Neuronal stem cell (in vitro differentiated cells): ENCODE results near the gene EPB41.
A peak's percentile ranks its signal among the peaks of the same experiment; 100 is the strongest.

Source experiments
- DNase-seq: peaks from one replicate; pipeline ENCODE4 v3.0.0-alpha.2; 2013; ENCODE audit warnings: low spot score
- H2AFZ ChIP-seq: one replicate; pipeline ENCODE4 v1.6.1; 2013; ENCODE audit warnings: mild to moderate bottlenecking, low read length, inconsistent platforms
- H2AK5ac ChIP-seq: 2 replicates; pipeline ENCODE4 v1.6.1; 2013; ENCODE audit warnings: low read depth, mild to moderate bottlenecking, inconsistent platforms, low read length, moderate library complexity, mixed read lengths
- H2BK120ac ChIP-seq: 2 replicates; pipeline ENCODE4 v1.6.1; 2013; ENCODE audit warnings: low read depth, mild to moderate bottlenecking, inconsistent platforms, low read length, moderate library complexity, mixed read lengths
- H2BK12ac ChIP-seq: one replicate; pipeline ENCODE4 v1.6.1; 2013; ENCODE audit warnings: low read length, inconsistent platforms
- H2BK15ac ChIP-seq: 2 replicates; pipeline ENCODE4 v1.6.1; 2013; ENCODE audit warnings: mild to moderate bottlenecking, low read length, inconsistent platforms, mixed read lengths
- H2BK5ac ChIP-seq: one replicate; pipeline ENCODE4 v1.6.1; 2013; ENCODE audit warnings: inconsistent platforms, mild to moderate bottlenecking, low read length, moderate library complexity
- H3K14ac ChIP-seq: one replicate; pipeline ENCODE4 v1.6.1; 2013; ENCODE audit warnings: low read length, inconsistent platforms
- H3K18ac ChIP-seq: 2 replicates; pipeline ENCODE4 v1.6.1; 2013; ENCODE audit warnings: low read length, inconsistent platforms
- H3K23ac ChIP-seq: 2 replicates; pipeline ENCODE4 v1.6.1; 2013; ENCODE audit warnings: low read depth, mild to moderate bottlenecking, mixed read lengths, low read length, inconsistent platforms; ENCODE audit not compliant: poor library complexity
- H3K27ac ChIP-seq: replicated peaks from 3 replicates; pipeline ENCODE4 v1.5.1; 2013; ENCODE audit warnings: low read length, inconsistent platforms
- H3K27me3 ChIP-seq, 3 experiments: 2 replicates each; pipeline ENCODE4 v1.6.1; 2013; ENCODE audit warnings: low read length in 3 of 3, mild to moderate bottlenecking in 2 of 3, inconsistent platforms in 1 of 3, low read depth in 1 of 3, mixed read lengths in 1 of 3, moderate library complexity in 1 of 3; ENCODE audit not compliant: control insufficient read depth in 3 of 3, insufficient read depth in 3 of 3
- H3K36me3 ChIP-seq, 2 donors: replicated peaks in 1 of 2; 2 replicates each; pipeline ENCODE4 v1.6.1; 2013; ENCODE audit warnings: low read length in 2 of 2; ENCODE audit not compliant: control insufficient read depth in 2 of 2, insufficient read depth in 2 of 2
- H3K4ac ChIP-seq: 2 replicates; pipeline ENCODE4 v1.6.1; 2013; ENCODE audit warnings: inconsistent platforms, mild to moderate bottlenecking, low read length, moderate library complexity
- H3K4me1 ChIP-seq, 2 donors: 1 replicate in 1 of 2; 2 replicates in 1 of 2; pipeline ENCODE4 v1.6.1; 2013; ENCODE audit warnings: low read length in 2 of 2, low read depth in 1 of 2; ENCODE audit not compliant: control insufficient read depth in 2 of 2, insufficient read depth in 1 of 2
- H3K4me2 ChIP-seq: one replicate; pipeline ENCODE4 v1.6.1; 2013; ENCODE audit warnings: mild to moderate bottlenecking, low read length, inconsistent platforms; ENCODE audit not compliant: insufficient read depth, poor library complexity, severe bottlenecking
- H3K4me3 ChIP-seq, 2 donors: 2 replicates each; pipeline ENCODE4 v1.5.1; 2013; ENCODE audit warnings: low read length in 2 of 2, mild to moderate bottlenecking in 2 of 2, inconsistent platforms in 1 of 2, moderate library complexity in 1 of 2
- H3K79me1 ChIP-seq: one replicate; pipeline ENCODE4 v1.6.1; 2013; ENCODE audit warnings: low read depth, mild to moderate bottlenecking, inconsistent platforms, low read length, moderate library complexity
- H3K9ac ChIP-seq: one replicate; pipeline ENCODE4 v1.6.1; 2013; ENCODE audit warnings: mild to moderate bottlenecking, low read depth, low read length, inconsistent platforms; ENCODE audit not compliant: poor library complexity
- H3K9me3 ChIP-seq, 2 donors: replicated peaks in 1 of 2; 2 replicates each; pipeline versions ENCODE3 to v1.6.1; 2013; ENCODE audit warnings: low read length in 2 of 2, mild to moderate bottlenecking in 2 of 2, inconsistent platforms in 1 of 2, low read depth in 1 of 2, mixed read lengths in 1 of 2, moderate library complexity in 1 of 2; ENCODE audit not compliant: control insufficient read depth in 2 of 2, insufficient read depth in 1 of 2
- H4K8ac ChIP-seq: one replicate; pipeline ENCODE4 v1.6.1; 2013; ENCODE audit warnings: low read depth, mild to moderate bottlenecking, inconsistent platforms, low read length, moderate library complexity
- H4K91ac ChIP-seq: one replicate; pipeline ENCODE4 v1.6.1; 2013; ENCODE audit warnings: low read length, low read depth, mild to moderate bottlenecking, inconsistent platforms; ENCODE audit not compliant: poor library complexity
- WGBS, 2 donors: extraction: QIAGEN DNeasy Blood & Tissue Kit; methylation state at CpG; one replicate each; pipeline ENCODE4 v1.1.7; 2013; ENCODE audit warnings: missing lambda C conversion rate in 2 of 2, mixed read lengths in 1 of 2; ENCODE audit not compliant: insufficient read length in 2 of 2, insufficient replicate concordance in 1 of 2; ENCODE audit errors: extremely low coverage in 2 of 2; 5-methylcytosine and 5-hydroxymethylcytosine counted together

The EPB41 gene

DNA sequence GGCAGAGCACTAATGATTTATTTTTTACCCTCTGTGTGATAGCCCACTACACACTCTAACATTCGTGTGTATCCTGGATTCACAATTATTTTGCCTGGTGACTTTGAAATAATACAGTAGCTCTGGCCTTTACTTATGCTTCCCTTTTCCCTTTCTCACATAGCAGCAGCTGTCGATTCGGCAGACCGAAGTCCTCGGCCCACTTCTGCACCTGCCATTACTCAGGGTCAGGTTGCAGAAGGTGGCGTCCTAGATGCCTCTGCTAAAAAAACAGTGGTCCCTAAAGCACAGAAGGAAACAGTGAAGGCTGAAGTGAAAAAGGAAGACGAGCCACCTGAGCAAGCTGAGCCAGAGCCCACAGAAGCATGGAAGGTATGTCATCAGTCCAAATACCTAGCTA is 138.6 kb downstream of the EPB41 start:
- Histone ChIP-seq H2BK12ac (no peak overlapping the region), H3K14ac (no peak overlapping the region), H3K4me3 (peak overlapping the region in 1 of 2 donors; percentile 51), H3K4me1 (no peaks in the 10 kb centered on the region), H3K18ac (no peak overlapping the region), H3K23ac (no peak overlapping the region), H2AK5ac (no peak overlapping the region), H3K4ac (no peak overlapping the region), H3K79me1 (no peaks in the 10 kb centered on the region), H3K27me3 (no peaks in the 10 kb centered on the region), H4K91ac (no peak overlapping the region), H3K9me3 (no peaks in the 10 kb centered on the region), H2BK15ac (no peak overlapping the region), H2BK5ac (no peak overlapping the region), H2BK120ac (no peak overlapping the region), H3K9ac (no peak overlapping the region), H3K27ac (no peak overlapping the region), H2AFZ (no peak overlapping the region), H4K8ac (no peak overlapping the region), H3K4me2 (no peak overlapping the region), H3K36me3 (peaks cover 7 to 61% of the 10 kb centered on the region in 2 donors)
- no peak for DNase-seq
- no CpG with 5 or more reads among the region's 7 CpGs for WGBS, 2 donors

DNA sequence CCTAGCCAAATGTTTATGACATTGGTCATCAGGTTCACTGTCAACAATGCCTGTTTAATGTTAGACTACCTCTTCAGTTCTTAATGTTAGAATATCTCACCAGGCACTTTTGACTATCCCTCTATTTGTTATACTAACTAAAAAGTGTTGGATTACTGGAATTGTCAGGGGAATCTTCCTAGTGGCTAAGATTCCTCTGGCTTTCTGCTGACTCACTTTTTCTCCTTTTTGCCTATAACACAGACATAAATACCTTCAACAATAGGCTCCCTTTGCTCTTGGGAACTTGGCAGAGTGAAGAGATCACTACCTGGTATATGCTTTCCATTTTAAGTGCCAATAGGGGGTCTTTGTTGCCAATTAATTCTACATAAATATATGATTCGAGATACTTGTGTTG is 140.8 kb downstream of the EPB41 start:
- Histone ChIP-seq H3K36me3 (peaks cover 7 to 64% of the 10 kb centered on the region in 2 donors), H3K9ac (no peak overlapping the region), H2AFZ (no peak overlapping the region), H4K8ac (no peak overlapping the region), H3K9me3 (no peaks in the 10 kb centered on the region), H4K91ac (no peak overlapping the region), H3K79me1 (no peaks in the 10 kb centered on the region), H3K4me2 (no peak overlapping the region), H2BK120ac (no peak overlapping the region), H2AK5ac (no peak overlapping the region), H3K4me3 (no peak overlapping the region), H3K18ac (no peak overlapping the region), H3K4ac (no peak overlapping the region), H2BK12ac (no peak overlapping the region), H3K27ac (no peak overlapping the region), H3K4me1 (no peaks in the 10 kb centered on the region), H2BK15ac (no peak overlapping the region), H3K27me3 (no peaks in the 10 kb centered on the region), H2BK5ac (no peak overlapping the region), H3K14ac (no peak overlapping the region), H3K23ac (no peak overlapping the region)
- no peak for DNase-seq
- no CpG with 5 or more reads among the region's 1 CpG for whole genome bisulfite sequencing, 2 donors

DNA sequence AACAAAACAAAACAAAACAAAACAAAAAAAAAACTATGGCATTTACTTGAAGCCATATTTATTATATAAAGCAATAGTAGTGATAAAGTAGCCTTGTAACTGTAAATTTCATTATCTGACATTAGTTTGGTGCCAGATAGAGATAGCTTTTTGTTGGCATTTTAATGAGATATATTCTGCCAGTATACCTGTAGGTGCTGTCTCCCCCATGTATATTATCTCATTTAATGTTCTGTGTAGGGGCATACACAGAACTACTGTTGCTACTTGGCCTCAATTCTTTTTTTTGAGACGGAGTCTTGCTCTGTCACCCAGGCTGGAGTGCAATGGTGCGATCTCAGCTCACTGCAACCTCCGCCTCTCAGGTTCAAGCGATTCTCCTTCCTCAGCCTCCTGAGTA is 141.9 kb downstream of the EPB41 start:
- Histone ChIP-seq H3K9me3 (no peaks in the 10 kb centered on the region), H3K27ac (no peak overlapping the region), H3K14ac (no peak overlapping the region), H3K79me1 (no peaks in the 10 kb centered on the region), H3K4me3 (no peak overlapping the region), H3K18ac (no peak overlapping the region), H4K8ac (no peak overlapping the region), H2BK12ac (no peak overlapping the region), H2AFZ (no peak overlapping the region), H2BK5ac (no peak overlapping the region), H3K4me2 (no peak overlapping the region), H3K4me1 (no peaks in the 10 kb centered on the region), H2BK15ac (no peak overlapping the region), H3K4ac (no peak overlapping the region), H4K91ac (no peak overlapping the region), H2BK120ac (no peak overlapping the region), H3K27me3 (no peaks in the 10 kb centered on the region), H3K23ac (no peak overlapping the region), H2AK5ac (no peak overlapping the region), H3K9ac (no peak overlapping the region), H3K36me3 (peaks cover 7 to 64% of the 10 kb centered on the region in 2 donors)
- no peak for DNase-seq
- WGBS, 2 donors = no CpG with 5 or more reads among the region's 4 CpGs

DNA sequence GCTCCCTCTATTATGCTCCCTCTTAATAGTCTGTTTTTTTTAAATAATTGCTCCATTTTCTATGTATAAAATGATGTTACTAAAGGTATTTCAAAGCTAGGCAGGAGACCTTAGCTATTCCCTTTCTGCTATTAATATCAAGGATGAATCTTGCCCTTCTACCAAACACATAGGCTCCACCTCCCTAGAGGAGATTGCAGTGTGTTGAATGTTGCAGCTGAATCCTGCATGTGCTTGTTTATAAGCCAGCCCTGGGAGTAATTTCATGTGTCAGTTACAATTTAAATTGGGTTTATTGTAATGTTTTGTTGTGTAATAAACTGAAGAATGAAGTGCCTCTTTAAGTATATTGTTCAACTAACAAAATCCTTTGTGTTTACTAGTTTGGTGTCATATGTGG is 143.3 kb downstream of the EPB41 start:
- H3K27ac ChIP-seq = no peak overlapping the region
- H3K4me1 ChIP-seq = peaks cover 0 to 7% of the 10 kb centered on the region in 2 donors
- no peak overlapping the region for H3K23ac ChIP-seq
- no peak overlapping the region for H3K4me3 ChIP-seq
- no peak overlapping the region for H2BK15ac ChIP-seq
- H3K9ac ChIP-seq = no peak overlapping the region
- H2AK5ac ChIP-seq = no peak overlapping the region
- H4K8ac ChIP-seq = no peak overlapping the region
- no peak overlapping the region for H3K4me2 ChIP-seq
- H3K27me3 ChIP-seq = no peaks in the 10 kb centered on the region
- H3K79me1 ChIP-seq = no peaks in the 10 kb centered on the region
- no peak overlapping the region for H3K14ac ChIP-seq
- no peaks in the 10 kb centered on the region for H3K9me3 ChIP-seq
- no peak overlapping the region for H2BK5ac ChIP-seq
- no peak for DNase-seq
- no peak overlapping the region for H2BK120ac ChIP-seq
- H3K4ac ChIP-seq = no peak overlapping the region
- H3K36me3 ChIP-seq = peaks cover 7 to 54% of the 10 kb centered on the region in 2 donors
- H2AFZ ChIP-seq = no peak overlapping the region
- H2BK12ac ChIP-seq = no peak overlapping the region
- H3K18ac ChIP-seq = no peak overlapping the region
- H4K91ac ChIP-seq = no peak overlapping the region
